Left renal pelvis (tissue), 4 donors: ENCODE measurements around the gene ANKRD34A. TPM values are rescaled to one million over a fixed set of nuclear protein-coding genes. Genes with fewer than 3 reads are reported as not detected.
A peak's percentile ranks its signal among the peaks of the same experiment; 100 is the strongest.
"Not testable (repeated sequence)": the region's sequence is repeated elsewhere in the genome, so short reads cannot be mapped to it uniquely, and the experiment has no call there.

Experiments used
- DNase-seq, 4 donors: peaks; one replicate each; pipeline ENCODE4 v3.0.0-alpha.2; 2013; ENCODE audit warnings: low read depth in 4 of 4, low spot score in 3 of 4
- polyA plus RNA-seq, 4 donors: library from polyadenylated mRNA; unstranded; fragments of 120-200 nt; gene quantifications; one replicate each; pipeline ENCODE4 v1.2.1, GENCODE V29; 2013; ENCODE audit not compliant: insufficient read length in 4 of 4

ANKRD34A gene
- polyA plus RNA-seq, 4 donors: 0.49 to 1.1 (median 0.65) TPM

DNA sequence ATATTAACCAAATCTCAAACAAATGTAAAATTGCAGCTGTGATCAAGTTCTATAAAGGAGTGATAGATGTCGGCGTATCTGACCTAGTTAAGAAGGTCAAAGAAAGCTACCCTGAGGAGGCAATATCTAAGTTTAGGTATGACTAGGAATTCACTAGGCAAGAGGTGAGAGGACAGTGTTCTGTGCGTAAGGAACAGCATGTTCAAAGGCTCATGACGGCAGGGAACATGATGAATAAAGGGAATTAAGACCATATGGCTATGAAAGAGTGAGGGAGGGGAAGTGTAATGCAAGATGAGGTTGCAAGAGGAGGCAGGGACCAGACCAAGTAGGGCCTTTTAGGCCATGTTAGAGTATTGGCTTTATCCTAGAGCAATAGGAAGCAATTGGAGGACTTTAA lies 15.2 kb downstream of the ANKRD34A start:
- no peak for DNase-seq

DNA sequence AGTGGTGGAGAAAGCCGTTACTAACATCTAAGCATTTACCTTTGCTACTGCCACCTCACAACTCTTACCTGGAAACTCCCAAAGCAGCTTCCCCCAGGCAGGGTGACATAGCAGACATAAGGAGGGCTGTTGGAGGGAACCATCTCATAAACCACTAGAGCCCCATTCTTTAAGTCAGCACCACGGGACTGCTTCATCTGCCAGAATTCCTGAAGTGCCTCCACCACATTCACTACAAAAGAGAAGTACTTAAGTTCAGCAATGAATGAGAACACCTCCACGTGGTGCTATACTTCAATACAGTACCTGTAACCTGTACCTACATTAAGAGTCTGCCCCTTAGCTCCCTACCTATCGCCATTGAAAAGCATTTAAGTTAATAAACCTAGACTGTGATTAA lies 16.8 kb downstream of the ANKRD34A start:
- DNase-seq: no peak

DNA sequence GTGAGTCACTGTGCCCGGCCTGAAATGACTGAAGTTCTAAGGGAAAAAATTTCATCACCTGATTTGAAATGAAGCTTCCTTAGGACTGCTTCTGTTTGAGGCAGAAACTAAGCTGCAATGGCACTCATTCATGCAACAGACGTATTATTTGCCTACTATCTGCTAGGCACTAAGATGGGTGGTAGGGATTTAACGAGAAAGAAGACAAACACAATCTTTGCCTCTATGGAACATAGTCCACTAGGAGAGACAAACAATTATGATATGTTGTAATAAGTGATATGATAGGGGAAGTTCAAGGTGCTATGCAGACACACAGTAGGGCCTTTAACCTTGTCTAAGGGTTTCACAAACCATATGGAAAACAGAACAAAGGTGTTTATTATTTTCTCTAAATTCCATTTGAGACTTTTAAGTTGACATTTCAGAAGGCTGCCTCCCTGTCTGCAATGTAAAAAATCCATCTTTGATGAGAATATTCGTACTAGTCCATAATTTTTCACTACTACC lies 17.8 kb downstream of the ANKRD34A start:
- no peak for DNase-seq

DNA sequence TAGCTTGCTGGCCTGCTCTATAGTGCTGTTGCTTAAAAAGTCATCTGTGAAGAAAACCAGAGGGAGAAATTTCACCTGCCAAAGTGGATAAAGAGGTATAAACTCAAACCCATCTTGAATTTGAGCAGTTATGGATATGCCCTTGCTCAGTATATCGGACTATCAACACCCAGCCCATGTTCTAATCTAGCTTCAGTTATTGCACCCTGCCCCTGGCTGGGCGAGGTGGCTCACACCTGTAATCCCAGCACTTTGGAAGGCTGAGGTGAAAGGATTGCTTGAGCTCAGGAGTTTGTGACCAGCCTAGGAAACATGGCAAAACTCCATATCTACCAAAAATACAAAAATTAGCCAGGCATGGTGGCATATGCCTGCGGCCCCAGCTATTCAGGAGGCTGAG lies 19.8 kb downstream of the ANKRD34A start:
- DNase-seq: no peak

DNA sequence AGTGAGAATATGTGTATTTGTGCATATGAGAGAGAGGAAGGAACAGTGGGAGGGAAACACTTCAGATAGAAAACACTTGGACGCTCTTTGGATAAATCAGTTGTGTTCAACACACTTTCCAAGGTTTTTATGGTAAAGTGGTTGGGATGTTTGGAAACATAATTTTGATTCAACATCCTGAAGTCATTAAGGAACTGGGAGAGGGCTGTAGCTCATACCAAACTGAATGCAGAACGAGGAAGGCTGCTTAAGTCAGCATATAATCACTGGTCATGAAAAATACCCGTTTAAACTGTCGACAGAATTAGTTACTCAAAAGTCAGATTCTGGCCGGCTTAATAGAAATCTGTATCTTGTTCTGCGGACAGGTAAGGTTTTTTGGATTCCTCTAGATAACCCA lies 21.5 kb downstream of the ANKRD34A start:
- DNase-seq: no peak

DNA sequence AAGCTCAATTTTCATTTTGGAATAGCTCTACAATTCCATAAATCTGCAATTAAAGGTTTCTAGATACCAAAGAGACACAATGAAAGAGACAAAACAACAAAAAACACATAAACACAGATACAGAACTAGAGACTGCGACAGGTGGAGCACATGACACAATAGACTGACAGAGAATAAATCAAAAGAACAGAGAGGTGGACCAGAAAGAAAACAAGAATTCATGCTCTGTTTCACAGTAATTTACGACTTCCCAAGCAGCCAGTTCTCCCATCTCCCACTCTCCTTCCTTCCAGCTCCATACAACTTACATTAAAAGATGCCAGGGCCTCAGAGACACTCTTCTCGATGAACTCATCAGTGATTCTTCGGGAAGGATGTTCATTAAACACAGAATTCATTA lies 22.0 kb downstream of the ANKRD34A start:
- DNase-seq: no peak

DNA sequence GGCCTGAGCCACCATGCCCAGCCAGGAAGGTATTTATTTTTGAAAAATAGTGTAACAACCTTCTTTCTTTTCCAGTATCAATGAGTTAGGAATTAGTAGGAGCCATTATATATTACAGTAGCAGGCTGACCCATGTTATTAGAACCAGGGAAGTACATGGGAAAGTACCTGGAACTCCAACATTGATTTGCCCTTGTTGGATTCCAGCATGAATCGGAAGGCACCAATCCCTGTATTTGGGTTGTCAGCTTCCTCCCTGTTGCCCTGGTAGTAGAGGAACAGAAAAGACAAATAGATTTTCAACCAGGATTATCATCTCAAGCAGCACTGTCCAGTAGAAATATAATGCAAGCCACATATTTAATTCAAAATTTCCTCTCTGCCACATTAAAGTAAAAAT lies 26.9 kb downstream of the ANKRD34A start:
- DNase-seq: no peak

DNA sequence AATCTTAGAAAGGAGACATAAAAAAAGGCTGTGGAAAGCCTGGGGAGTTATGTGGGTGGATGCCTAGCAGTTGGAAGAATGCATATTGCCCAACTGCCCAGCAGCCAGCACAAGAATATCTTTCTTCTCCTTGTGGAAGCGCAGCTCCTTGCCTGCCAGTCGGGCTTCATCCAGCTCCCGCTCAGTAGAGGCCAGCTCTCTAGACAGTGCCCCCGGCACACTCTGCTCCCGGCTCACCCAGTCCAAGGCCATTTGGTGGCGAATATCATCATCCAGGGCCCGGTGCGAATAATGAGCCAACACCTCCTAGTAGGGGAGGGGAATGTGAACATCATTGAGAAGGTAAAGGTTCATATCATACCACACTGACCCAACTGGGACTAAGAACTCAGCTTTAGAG lies 28.1 kb downstream of the ANKRD34A start:
- DNase-seq: no peak

DNA sequence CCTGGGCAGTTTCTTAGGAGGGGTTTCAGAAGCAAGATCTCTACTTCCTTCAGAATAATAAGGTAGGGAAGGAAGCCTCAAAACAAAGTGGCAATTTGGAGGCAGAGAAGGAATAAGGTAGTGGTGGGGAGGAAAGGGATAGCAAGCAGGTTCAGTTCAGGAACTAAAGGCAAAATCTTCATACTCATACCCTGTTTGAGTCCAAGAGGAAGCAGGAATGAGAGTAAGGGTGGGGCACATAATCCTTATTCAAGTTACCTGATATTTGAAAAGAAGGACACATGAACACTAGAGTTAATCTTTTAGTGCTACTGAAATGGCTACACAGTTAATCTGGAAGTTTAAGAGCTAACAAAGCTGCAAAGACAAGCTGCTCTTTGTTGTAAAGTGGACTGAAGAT lies 28.7 kb downstream of the ANKRD34A start:
- DNase-seq: no peak

DNA sequence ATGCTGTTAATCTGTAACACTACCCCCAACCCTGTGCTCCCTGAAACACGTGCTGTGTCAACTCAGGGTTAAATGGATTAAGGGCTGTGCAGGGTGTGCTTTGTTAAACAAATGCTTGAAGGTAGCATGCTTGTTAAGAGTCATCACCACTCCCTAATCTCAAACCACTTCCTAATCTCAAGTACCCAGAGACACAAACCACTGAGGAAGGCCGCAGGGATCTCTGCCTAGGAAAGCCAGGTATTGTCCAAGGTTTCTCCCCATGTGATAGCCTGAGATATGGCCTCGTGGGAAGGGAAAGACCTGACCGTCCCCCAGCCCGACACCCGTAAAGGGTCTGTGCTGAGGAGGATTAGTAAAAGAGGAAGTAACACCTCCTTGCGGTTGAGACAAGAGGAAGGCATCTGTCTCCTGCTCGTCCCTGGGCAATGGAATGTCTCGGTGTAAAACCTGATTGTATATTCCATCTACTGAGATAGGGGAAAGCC lies 31.8 kb downstream of the ANKRD34A start:
- DNase-seq: not testable (repeated sequence)

DNA sequence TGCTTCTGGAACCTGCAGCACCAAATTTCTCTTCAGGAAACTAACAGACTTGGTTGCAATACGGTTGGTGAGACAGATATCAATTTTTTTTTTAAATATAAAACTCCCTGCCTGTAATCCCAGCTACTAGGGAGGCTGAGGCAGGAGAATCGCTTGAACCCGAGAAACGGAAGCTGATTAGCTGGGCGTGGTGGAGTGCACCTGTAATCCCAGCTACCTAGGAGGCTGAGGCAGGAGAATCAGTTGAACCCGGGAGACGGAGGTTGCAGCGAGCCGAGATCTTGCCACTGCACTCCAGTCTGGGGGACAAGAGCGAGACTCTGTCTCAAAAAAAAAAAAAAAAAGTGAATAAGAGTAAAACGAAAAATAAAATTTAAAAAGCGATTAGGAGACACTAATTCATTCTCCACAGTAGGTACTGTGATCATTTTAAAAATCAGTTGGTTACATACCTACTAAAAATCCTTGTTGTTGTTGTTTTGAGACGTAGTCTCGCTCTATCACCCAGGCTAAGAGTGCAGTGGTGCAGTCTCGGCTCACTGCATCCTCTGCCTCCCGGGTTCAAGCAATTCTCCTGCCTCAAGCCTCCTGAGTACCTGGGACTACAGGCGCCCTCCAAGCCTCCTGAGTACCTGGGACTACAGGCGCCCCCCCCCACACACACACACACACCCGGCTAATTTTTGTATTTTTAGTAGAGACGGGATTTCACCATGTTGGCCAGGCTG lies 36.3 kb downstream of the ANKRD34A start:
- DNase-seq: no peak

DNA sequence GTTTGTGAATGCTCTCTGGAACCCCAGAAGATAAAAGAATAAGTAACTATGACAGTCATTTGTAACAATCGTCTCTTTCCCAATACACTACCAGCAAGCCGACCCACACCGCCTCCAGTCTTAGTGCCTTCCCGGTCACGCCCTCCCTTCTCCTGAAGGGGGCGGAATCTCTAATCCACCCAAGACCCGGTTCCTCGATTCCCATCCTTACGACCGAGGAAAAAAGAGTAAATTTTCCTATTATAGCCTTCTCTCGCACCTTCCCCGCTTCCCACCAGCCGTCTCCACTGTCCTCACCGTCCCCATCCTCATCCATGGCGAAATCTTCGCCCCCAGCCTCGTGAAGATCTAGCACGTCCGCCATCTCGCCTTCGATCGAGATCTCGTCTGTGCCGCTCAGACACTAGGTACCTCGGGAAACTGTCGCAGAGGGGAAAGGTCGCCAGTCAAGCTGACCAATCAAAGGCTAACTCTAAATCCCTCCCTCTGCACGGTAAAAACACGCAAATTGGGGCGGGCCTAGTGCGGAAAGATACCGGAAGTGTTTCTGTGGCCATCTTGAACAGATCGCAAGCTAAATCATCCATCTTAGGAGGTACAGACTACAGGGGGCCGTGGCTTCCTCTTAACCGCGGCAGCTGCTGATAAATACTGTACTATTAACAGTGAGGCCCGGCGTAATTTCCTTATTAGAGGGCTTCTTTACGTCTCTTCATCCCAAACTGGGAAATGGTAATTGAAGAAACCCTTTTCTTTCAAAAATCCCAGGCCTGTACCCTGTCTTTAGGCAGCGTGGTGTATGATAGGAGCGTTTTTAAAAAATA lies 37.1 kb downstream of the ANKRD34A start, which contains the start of gene RBM8A:
Gene RBM8A, minus strand, starts transcription at position 422 of the 824 bp plus-strand sequence. Its CDS starts 58 bp downstream, at position 364.
- DNase-seq: peak; percentile 96 to 98 (median 98)

DNA sequence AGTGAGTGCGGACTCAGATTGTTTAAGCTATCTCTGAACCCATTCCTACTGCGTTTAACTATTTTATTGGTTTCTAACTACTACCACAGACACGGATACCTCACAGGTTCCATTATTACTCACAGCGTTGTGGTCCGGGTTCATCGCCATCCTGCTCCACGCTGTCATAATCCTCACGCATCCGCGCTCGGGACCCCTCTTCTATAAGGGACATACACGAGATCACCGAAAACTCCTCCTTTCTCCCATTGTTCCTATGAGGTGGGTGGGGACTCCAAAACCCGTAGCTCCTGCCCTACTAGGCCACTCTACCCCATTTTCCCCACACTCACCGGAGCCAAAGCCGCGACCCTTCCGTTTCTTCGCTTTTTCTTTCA lies 37.7 kb downstream of the ANKRD34A start:
- DNase-seq: no peak

DNA sequence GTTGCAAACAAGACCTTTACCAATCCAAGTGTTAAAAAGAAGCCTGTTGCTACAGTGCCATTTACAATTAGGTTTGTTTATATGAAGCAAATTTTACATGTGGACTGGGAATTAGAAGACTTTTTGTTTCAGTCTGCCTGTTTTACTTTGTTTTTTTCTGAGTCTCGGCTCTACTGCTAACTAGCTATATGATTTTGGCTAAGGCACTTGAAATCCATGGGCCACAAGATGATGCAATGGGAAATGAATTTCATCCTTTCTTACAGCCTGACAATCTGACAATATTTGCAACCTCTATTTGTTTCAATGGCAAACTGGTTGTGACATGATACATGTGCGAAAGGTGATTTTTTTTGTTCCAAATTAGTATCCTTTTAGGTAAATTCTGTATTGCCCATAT lies 42.1 kb downstream of the ANKRD34A start:
- DNase-seq: no peak

DNA sequence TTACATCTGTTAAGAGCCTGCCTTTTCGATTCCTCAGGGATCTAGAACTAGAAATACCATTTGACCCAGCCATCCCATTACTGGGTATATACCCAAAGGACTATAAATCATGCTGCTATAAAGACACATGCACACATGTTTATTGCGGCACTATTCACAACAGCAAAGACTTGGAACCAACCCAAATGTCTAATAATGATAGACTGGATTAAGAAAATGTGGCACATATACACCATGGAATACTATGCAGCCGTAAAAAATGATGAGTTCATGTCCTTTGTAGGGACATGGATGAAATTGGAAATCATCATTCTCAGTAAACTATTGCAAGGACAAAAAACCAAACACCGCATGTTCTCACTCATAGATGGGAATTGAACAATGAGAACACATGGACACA lies 44.1 kb downstream of the ANKRD34A start:
- DNase-seq: not testable (repeated sequence)

DNA sequence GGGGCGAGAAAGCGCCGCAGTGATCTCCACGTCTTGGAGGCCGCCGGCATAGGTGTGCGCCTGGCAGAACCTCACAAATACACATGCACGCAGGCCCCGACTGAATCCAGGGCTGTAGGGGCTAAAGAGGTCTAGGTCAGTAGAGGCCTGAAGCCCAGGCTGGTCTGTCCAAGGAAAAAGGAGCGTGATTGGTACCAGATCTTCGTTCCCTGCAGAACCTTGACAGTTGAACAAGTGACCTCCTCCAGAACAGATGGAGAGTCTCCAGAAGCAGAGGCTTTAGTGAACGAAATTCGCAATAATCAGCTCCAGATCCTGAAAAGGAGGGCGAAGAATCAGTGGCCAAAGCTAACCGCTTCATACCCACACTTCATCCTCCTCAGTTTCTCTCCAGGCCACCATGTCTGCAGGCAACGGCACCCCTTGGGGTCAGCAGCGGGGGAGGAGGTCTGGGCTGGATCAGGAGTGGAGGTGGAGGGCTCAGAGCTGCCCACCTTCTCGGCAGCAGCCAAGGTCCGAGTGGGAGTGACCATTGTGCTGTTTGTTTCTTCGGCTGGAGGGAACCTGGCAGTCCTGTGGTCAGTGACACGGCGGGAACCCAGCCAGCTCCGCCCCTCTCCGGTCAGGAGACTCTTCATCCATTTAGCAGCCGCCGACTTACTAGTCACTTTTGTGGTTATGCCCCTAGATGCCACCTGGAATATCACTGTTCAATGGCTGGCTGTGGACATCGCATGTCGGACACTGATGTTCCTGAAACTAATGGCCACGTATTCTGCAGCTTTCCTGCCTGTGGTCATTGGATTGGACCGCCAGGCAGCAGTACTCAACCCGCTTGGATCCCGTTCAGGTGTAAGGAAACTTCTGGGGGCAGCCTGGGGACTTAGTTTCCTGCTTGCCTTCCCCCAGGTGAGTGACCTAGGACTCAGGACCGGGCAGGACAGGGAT lies 45.1 kb downstream of the ANKRD34A start:
- peak in 1 of 4 donors; percentile 12 for DNase-seq

DNA sequence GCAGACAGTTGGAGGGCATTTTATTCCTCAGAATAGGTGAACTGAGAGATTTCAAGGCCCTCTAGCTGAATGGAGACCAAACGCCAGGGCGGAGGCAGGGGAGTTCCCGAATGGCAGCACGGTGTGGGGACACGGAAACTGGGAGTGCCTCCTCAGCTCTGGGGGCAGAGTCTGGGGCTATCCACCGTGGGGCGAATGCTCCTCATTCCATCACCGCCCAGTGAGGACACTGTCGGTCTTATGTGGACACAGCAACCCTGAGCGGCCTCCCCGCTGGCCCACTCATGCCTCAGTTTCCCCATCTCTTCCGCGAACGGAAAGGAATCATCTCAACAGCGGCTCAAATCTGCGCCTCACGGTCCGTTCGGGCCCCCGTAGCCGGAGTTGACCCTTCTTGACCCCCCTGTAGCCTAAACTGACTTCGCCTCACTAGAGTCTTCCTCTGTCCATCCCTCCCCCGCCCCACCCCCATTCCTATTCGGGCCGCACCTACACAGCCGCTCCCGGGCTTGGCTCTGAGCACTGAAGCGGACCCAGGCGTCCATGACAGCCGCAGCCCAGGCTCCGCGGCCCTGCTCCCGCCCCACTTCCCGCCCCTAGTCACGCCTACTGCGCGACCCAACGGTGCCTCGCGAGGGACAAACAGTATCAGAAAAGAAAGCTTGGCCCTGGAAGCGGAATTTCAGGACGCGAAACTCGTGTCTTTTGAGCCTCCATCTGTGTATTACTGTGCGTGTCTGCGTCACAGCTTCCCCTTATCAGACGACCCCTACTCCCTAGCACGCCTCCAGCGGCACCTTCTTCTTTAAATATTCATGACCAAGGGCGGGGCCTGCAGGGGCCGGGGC lies 46.0 kb downstream of the ANKRD34A start, which contains the start of gene PEX11B:
Gene PEX11B, minus strand, starts transcription at position 574 of the 848 bp plus-strand sequence. Its CDS starts 29 bp downstream, at position 545.
- DNase-seq: peak; percentile 80 to 88 (median 84)

DNA sequence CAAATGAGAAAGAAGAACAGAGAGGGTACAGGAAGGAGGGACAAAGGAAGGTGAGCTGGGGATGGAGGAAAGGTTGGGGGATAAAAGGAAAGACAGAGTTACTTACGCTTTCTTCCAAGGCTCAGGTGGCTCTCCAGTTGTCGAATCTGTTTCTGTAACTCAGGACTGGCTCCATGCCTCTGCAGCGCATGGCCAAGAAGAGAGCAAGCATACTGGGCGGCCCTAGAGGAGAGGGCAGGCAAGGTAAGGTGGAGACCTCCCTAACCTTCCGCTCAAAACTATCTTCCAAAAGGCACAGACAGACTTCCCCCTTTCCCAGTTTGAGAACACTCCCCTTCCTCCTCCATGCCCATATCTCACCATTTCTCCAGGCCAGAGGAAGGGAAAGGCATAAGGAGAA lies 46.8 kb downstream of the ANKRD34A start:
- no peak for DNase-seq

DNA sequence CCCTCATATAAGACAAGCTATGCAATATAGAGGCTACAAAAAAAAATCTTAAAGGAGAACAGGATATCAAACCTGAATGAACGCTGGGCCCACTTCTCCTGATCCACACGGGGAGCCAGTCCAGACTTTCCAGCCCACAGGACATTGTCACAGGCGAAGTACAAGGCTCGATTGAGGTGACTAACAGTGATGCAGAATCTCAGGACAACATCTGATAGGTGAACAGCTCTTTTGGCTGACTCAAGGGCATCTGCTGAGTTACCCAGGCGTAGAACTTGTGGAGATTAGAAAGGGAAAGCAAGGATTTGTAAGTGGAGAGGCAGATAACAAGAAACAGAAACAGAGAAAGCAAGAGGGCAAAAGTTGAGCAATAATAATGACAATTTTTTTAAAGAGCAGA lies 47.6 kb downstream of the ANKRD34A start:
- no peak for DNase-seq
